ENCODE results near the gene COL18A1.

DNA sequence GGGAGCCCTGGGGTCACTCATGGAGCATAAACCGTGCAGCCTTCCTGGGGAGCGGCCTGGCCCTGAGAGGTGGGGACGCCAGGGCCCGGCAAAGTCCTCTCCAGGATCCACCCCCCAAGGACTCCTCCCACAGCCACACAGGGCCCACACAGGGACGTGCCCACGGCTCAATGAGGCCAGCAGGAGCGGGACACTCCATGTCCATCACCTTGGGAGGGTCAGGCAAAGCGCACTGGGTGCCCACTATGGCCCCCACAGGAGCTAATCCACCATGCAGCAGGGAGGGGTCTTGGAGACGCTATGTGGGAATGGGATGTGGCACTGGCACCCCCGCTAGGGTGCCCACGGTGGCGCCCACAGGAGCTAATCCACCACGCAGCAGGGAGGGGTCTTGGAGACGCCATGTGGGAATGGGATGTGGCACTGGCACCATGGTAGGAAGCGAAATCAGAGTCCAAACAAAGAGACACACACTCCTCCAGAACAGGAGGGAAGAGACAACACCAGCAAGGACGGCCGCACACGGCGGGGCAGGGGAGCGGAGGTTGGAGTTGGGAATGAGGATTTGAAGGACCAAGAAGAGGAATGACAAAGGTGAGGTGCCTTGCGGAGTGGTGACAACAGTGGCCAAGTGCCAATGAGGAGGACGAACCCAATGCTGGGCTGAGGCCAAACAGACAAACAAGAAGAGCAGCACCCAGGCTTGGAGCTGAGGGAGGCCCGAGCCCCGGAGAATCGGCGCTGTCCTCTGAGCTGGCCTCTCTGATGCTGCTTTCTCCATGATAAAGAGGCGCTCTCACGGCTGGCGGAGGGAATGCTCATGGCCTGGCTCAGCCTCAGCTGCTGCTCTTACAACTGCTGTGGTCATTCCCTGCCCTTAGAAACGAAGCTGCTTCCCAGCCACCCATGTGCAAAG, 155.4 kb downstream of the COL18A1 start:
- no peak for TF ChIP-seq POLR2AphosphoS5 (IDR thresholded peaks at IDR 0.05; ENCODE audit: low read depth, low read length)
- TF ChIP-seq CTCF (IDR thresholded peaks at IDR 0.05): no peak

Data from Panc1 (cell line).